OCI-LY7 (cell line): ENCODE measurements around the gene MAP2K5. TPM values are rescaled to one million over a fixed set of nuclear protein-coding genes. Genes with fewer than 3 reads are reported as not detected.

ENCODE experiments used
- BruUV-seq: library from RNA; stranded (reverse); fragments of 400-500 nt; replicated peaks from 2 replicates; lab custom pipeline; 2021; lab: Mats Ljungman, UMichigan
- CTCF ChIA-PET: fragments of 300-600 bp; sonication (Branson Sonifier 250); formaldehyde crosslinking; loops from one replicate; lab custom pipeline; 2022; ENCODE audit warnings: antibody characterized with exemption; ENCODE audit not compliant: unreplicated experiment; lab: Charles Lee
- POLR2A ChIA-PET: fragments of 300-600 bp; sonication (Branson Sonifier 250); formaldehyde crosslinking; loops from one replicate; lab custom pipeline; 2022; ENCODE audit warnings: antibody characterized with exemption; lab: Charles Lee
- DNase-seq: peaks from one replicate; pipeline ENCODE4 v3.0.0-alpha.2; 2015; ENCODE audit warnings: low spot score
- H2AFZ ChIP-seq: fragments of 200-600 bp; sonication (generic), shearing (Covaris generic); 2 replicates; pipeline ENCODE4 v1.6.1; 2014; ENCODE audit warnings: mild to moderate bottlenecking, antibody characterized with exemption, low read length, moderate library complexity
- H3K27ac ChIP-seq: fragments of 200-600 bp; sonication (generic); 2 replicates; pipeline ENCODE4 v1.5.1; 2014; ENCODE audit warnings: mixed run types, low read depth, mild to moderate bottlenecking, moderate library complexity, low read length, inconsistent platforms; ENCODE audit not compliant: poor library complexity, severe bottlenecking
- H3K36me3 ChIP-seq: fragments of 200-600 bp; sonication (generic); 2 replicates; pipeline ENCODE4 v1.6.1; 2014; ENCODE audit warnings: mild to moderate bottlenecking, antibody characterized with exemption, low read length, moderate library complexity, mixed read lengths; ENCODE audit not compliant: insufficient read depth
- H3K4me1 ChIP-seq: fragments of 200-600 bp; sonication (generic); 2 replicates; pipeline ENCODE4 v1.5.1; 2014; ENCODE audit warnings: mild to moderate bottlenecking, low read length; ENCODE audit not compliant: insufficient read depth, poor library complexity, severe bottlenecking
- H3K4me2 ChIP-seq: fragments of 200-600 bp; sonication (generic); 2 replicates; pipeline ENCODE4 v1.6.1; 2014; ENCODE audit warnings: mild to moderate bottlenecking, low read length
- H3K4me3 ChIP-seq: fragments of 200-600 bp; sonication (generic); 2 replicates; pipeline ENCODE4 v1.5.1; 2014; ENCODE audit warnings: mild to moderate bottlenecking, low read depth, low read length; ENCODE audit not compliant: poor library complexity, severe bottlenecking
- H3K79me2 ChIP-seq: fragments of 200-600 bp; sonication (generic); 2 replicates; pipeline ENCODE4 v1.6.1; 2016; ENCODE audit warnings: low read depth, mild to moderate bottlenecking, low read length, moderate library complexity, mixed read lengths; ENCODE audit not compliant: insufficient read depth
- H3K9me2 ChIP-seq: fragments of 200-600 bp; sonication (generic); 2 replicates; pipeline ENCODE4 v1.6.1; 2016; ENCODE audit warnings: mild to moderate bottlenecking, low read length, mixed read lengths; ENCODE audit not compliant: insufficient read depth
- H3K9me3 ChIP-seq: fragments of 200-600 bp; sonication (generic); 2 replicates; pipeline ENCODE4 v1.6.1; 2014; ENCODE audit warnings: mild to moderate bottlenecking, mixed run types, low read length, mixed read lengths
- H4K20me1 ChIP-seq: fragments of 200-600 bp; sonication (generic); 2 replicates; pipeline ENCODE4 v1.6.1; 2014; ENCODE audit warnings: mild to moderate bottlenecking, antibody characterized with exemption, low read length, moderate library complexity, mixed read lengths; ENCODE audit not compliant: insufficient read depth
- CTCF ChIP-seq: fragments of 200-600 bp; sonication (generic); conservative IDR thresholded peaks from 2 replicates; pipeline ENCODE4 v1.5.1; 2014; ENCODE audit warnings: mild to moderate bottlenecking, antibody characterized with exemption, low read length, moderate library complexity, mixed read lengths
- EZH2phosphoT487 ChIP-seq: fragments of 200-600 bp; sonication (generic); IDR thresholded peaks from 2 replicates; pipeline ENCODE4 v1.6.1; 2018; ENCODE audit warnings: low read depth, borderline replicate concordance, mild to moderate bottlenecking, mixed run types, antibody characterized with exemption, low read length, moderate library complexity, mixed read lengths
- intact Hi-C: fragments of 100-400 bp; cut with micrococcal nuclease; formaldehyde crosslinking; loops from one replicate; pipeline ENCODE4 v1.10.0; 2022; ENCODE audit not compliant: unreplicated experiment
- total RNA-seq, 2 experiments: library from RNA; depleted of rRNA in 1 of 2; stranded (reverse); fragments of >200 nt in 1 of 2; shearing (Covaris generic) in 1 of 2; gene quantifications; 2 replicates each; pipeline ENCODE4 v1.2.3, GENCODE V29; 2014 to 2022

MAP2K5 gene
- total RNA-seq, 2 experiments from 2014 or later = 10.2 to 35.0 TPM

DNA sequence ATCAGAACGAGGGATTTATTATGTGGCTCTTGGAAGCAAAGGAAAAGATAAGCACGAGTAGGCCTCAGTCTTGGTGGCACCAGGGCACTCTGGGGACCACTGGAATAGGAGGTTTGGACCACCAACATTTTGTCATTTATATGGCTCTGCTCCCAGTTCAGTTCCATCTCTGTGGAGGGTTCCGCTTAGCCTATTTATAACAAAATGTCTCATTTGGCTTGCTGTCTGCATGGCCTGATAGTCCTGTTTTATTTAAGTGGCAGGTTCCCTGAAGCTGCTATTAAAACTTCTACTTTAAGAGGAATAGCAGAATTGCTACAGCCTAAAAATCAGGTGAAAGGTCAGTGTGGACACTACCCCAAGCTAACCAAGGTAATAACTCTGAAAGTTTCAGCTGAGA is 27.2 kb downstream of the MAP2K5 start:
- Histone ChIP-seq H2AFZ (no peak overlapping the region), H3K4me1 (peaks cover 11% of the 10 kb centered on the region), H3K9me2 (no peaks in the 10 kb centered on the region), H3K79me2 (no peaks in the 10 kb centered on the region), H3K4me3 (no peak overlapping the region), H3K27ac (no peak overlapping the region), H3K4me2 (no peak overlapping the region), H3K9me3 (no peaks in the 10 kb centered on the region), H4K20me1 (no peaks in the 10 kb centered on the region), H3K36me3 (peaks cover 26% of the 10 kb centered on the region)
- no peak for DNase-seq
- intact Hi-C loops = no loop called here
- CTCF ChIA-PET = no interaction called here
- POLR2A ChIA-PET = interaction anchor here (0.6 to 1.9 kb wide), 3 partner anchors 10 to 266 kb away, joined by 3 to 5 read pairs (median 3); no protein-coding TSS in a partner anchor
- BruUV-seq = no TSS peak
- no peak for TF ChIP-seq EZH2phosphoT487
- no peak for TF ChIP-seq CTCF

- Histone ChIP-seq H3K4me3 (no peak overlapping the region), H3K9me2 (no peaks in the 10 kb centered on the region), H2AFZ (no peak overlapping the region), H3K27ac (no peak overlapping the region), H4K20me1 (no peaks in the 10 kb centered on the region), H3K4me2 (no peak overlapping the region), H3K9me3 (no peaks in the 10 kb centered on the region), H3K36me3 (peaks cover 20% of the 10 kb centered on the region), H3K4me1 (peaks cover 7% of the 10 kb centered on the region), H3K79me2 (no peaks in the 10 kb centered on the region)
- BruUV-seq = no TSS peak
- intact Hi-C loops = no loop called here
- no peak for TF ChIP-seq EZH2phosphoT487
- no peak for TF ChIP-seq CTCF
- POLR2A ChIA-PET = interaction anchor here (1.4 to 1.9 kb wide), 2 partner anchors 10 to 11 kb away, joined by 3 to 5 read pairs; no protein-coding TSS in a partner anchor
- no peak for DNase-seq
- CTCF ChIA-PET = no interaction called here
Measured at GRCh38 chr15:67570875-67571647, 28.6 kb downstream of the MAP2K5 start.
